Neuron (in vitro differentiated cells): ENCODE results near the gene SLC37A1.

Experiments
- H2AFZ ChIP-seq: one replicate; pipeline ENCODE4 v1.6.1; 2013; ENCODE audit warnings: low read depth, mild to moderate bottlenecking, inconsistent platforms, low read length, moderate library complexity
- H3K27me3 ChIP-seq: one replicate; pipeline ENCODE4 v1.6.1; 2013; ENCODE audit warnings: low read length; ENCODE audit not compliant: insufficient read depth
- H3K36me3 ChIP-seq: one replicate; pipeline ENCODE4 v1.6.1; 2013; ENCODE audit warnings: low read length; ENCODE audit not compliant: insufficient read depth
- H3K4me1 ChIP-seq: one replicate; pipeline ENCODE4 v1.6.1; 2013; ENCODE audit warnings: low read length; ENCODE audit not compliant: insufficient read depth
- H3K4me3 ChIP-seq: 2 replicates; pipeline ENCODE4 v1.5.1; 2013; ENCODE audit warnings: mild to moderate bottlenecking, low read length, moderate library complexity
- H3K9me3 ChIP-seq: one replicate; pipeline ENCODE4 v1.6.1; 2013; ENCODE audit warnings: low read length

Gene SLC37A1

DNA sequence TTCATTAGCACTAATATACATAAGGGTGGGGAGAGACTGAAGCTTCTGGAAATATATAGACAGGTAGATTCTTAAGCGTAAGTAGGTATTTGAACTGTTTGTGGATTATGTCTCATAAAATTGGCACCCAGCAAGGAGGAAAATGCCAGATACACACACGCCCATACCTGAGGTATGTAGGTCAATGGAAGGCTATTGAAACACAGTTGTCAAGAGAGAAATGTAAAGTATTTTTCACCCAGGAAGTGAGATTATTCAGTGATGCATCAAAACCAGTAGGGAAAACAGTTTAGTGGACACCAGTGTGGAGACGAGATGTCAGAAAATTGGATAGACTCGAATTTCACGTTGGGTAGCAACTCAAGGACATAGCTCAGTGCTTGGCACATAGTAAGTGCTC, 12.9 kb upstream of the SLC37A1 start:
- H3K27me3 ChIP-seq = peaks cover 5% of the 10 kb centered on the region
- H3K4me1 ChIP-seq = peaks cover 17% of the 10 kb centered on the region
- no peaks in the 10 kb centered on the region for H3K9me3 ChIP-seq
- no peak overlapping the region for H2AFZ ChIP-seq
- no peak overlapping the region for H3K4me3 ChIP-seq
- H3K36me3 ChIP-seq = no peaks in the 10 kb centered on the region

DNA sequence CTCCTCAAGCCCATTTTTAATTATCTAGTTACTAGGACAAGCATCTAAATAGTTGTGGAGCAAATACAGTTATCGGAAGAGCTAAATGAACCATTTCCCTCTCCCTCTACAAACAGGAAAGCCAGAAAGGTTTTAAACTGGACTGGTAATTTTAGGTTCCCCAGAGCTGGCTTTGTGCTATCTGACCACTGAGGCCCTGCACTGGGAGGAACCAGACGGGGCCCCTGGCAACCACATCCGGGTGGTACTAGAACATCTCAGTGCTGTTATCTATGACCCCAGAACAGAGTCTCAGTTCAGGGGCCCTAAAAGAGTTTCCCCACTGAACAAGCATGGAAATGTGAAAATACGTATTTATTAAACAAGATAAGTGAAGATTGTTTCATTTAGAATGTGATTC, 9.9 kb upstream of the SLC37A1 start:
- H2AFZ ChIP-seq = no peak overlapping the region
- peaks cover 11% of the 10 kb centered on the region for H3K27me3 ChIP-seq
- H3K4me1 ChIP-seq = peaks cover 7% of the 10 kb centered on the region
- no peaks in the 10 kb centered on the region for H3K36me3 ChIP-seq
- peaks cover 2% of the 10 kb centered on the region for H3K9me3 ChIP-seq
- H3K4me3 ChIP-seq = no peak overlapping the region

DNA sequence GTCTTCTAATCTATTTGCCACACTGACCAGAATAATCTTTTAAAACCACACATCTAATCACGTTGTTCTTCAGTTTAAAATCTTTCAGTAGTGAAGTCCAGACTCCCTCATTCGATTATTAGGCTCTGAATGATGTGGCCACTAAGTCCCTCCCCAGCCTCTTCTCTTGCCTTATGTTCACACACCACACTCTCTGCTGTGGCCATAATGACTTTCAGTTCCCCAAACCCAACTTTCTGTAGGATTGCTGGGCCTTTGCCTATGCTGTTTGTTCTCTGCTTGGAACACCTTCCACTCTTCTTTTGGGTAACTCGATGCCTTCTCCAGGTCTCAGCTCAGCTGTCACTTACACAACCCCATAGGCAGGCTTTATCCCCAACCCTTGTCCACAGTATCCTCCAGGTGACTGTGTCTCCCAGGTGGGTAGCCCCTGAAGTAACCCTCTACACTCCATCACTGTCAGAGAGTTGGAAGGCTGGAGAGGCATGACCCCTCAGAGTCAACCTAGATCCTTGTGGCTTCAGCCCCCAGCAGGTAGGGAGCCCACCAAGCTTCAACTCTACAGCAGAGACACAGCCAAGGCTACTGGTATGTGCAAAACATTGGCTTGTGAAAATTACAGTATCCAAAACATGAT, 8.4 kb upstream of the SLC37A1 start:
- H3K4me3 ChIP-seq = no peak overlapping the region
- H2AFZ ChIP-seq = no peak overlapping the region
- H3K36me3 ChIP-seq = no peaks in the 10 kb centered on the region
- peaks cover 2% of the 10 kb centered on the region for H3K9me3 ChIP-seq
- peaks cover 3% of the 10 kb centered on the region for H3K4me1 ChIP-seq
- peaks cover 17% of the 10 kb centered on the region for H3K27me3 ChIP-seq

DNA sequence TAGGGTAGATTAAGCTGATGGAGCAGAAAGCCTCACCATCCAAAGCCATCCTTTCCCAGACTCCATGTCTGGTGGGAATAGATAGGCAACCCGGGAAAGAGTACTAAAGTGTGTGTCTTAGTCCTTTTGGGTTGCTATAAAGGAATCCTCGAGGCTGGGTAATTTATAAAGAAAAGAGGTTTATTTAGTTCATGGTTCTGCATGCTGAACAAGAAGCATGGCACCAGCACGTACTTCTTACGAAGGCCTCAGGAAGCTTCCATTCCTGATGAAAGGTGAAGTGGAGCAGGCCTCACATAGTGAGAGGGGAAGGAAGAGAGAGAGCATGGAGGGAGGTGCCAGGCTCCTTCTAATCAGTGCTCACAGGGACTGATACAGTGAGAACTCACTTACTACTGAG, 6.2 kb upstream of the SLC37A1 start:
- H3K4me3 ChIP-seq = no peak overlapping the region
- H3K4me1 ChIP-seq = peaks cover 3% of the 10 kb centered on the region
- H2AFZ ChIP-seq = no peak overlapping the region
- peaks cover 4% of the 10 kb centered on the region for H3K9me3 ChIP-seq
- no peaks in the 10 kb centered on the region for H3K36me3 ChIP-seq
- H3K27me3 ChIP-seq = peaks cover 26% of the 10 kb centered on the region

DNA sequence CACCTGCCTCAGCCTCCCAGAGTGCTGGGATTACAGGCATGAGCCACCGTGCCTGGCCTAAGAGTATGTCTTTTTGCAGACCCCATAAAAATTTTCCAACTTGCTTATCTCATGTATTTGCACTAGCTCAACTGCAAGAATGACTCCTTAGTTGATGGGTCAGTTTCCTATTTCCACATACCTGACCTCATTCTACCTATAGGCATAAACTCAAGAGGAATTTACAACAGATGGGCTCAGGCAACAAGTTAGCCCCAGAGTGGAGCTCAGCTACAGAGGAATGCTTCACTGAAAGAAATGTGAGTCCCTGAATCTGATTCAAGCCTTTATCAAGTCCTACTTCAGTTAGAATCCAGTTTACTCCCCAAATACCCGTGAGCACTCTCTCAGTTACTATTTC, 5.3 kb upstream of the SLC37A1 start:
- Histone ChIP-seq H3K9me3 (peaks cover 4% of the 10 kb centered on the region), H2AFZ (no peak overlapping the region), H3K4me3 (no peak overlapping the region), H3K4me1 (peaks cover 5% of the 10 kb centered on the region), H3K27me3 (peaks cover 35% of the 10 kb centered on the region), H3K36me3 (no peaks in the 10 kb centered on the region)

DNA sequence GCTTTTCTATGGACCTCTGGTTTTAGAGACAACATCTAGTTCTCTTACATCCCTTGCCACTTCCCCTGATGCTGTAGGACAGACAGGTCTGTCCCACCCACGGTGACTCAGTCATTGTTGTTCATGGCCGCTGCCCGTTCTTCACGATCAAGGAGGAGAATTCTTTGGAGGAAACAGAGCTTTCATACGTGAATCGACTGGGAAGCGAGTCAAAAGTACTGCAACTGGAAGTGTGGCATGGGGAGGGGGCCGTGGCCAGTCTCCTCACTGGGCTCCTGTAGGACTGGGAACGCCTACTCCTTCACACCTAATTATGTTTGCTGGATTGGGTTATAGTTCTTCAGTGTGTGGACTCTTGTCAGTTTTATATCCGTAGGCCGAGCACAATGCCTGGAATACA, 4.4 kb upstream of the SLC37A1 start:
- Histone ChIP-seq H3K4me3 (no peak overlapping the region), H3K27me3 (peaks cover 40% of the 10 kb centered on the region), H3K36me3 (no peaks in the 10 kb centered on the region), H2AFZ (no peak overlapping the region), H3K4me1 (peaks cover 9% of the 10 kb centered on the region), H3K9me3 (peaks cover 4% of the 10 kb centered on the region)

DNA sequence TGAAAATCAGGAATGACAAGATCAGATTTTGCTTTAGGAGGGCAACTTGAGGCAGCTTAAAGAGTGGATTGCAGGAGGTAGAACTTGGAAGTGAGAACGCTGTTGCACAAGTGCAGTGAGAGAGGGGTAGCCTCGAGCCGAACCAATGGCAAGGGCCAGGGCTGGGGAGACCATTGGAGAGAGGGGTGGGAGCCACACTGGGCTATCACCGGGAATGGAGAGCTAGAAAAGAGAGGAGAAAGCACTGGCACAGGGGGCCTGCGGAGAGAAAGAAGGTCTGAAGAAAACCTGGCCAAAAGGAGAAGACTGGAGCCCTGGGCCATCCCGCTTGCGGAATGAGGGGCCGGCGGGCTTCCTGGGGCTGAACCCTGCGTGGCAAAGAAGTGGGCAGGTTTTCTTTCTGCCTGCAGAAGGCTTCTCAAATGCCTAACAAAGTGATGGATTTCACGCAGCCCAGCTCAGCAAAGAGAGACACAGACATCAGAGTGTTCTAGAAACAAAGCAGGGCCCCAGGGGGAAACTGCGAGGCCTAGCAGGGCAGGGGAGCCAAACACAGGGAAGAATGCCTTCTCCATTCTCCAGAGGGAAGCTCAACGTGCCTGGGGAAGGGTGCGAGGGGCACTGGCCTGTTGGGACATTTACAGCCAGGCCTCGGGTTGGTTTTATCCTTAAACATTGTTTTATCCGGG, 1.2 kb upstream of the SLC37A1 start:
- Histone ChIP-seq H3K4me3 (no peak overlapping the region), H3K9me3 (peaks cover 3% of the 10 kb centered on the region), H3K27me3 (peaks cover 62% of the 10 kb centered on the region), H3K36me3 (no peaks in the 10 kb centered on the region), H3K4me1 (peaks cover 17% of the 10 kb centered on the region), H2AFZ (no peak overlapping the region)

DNA sequence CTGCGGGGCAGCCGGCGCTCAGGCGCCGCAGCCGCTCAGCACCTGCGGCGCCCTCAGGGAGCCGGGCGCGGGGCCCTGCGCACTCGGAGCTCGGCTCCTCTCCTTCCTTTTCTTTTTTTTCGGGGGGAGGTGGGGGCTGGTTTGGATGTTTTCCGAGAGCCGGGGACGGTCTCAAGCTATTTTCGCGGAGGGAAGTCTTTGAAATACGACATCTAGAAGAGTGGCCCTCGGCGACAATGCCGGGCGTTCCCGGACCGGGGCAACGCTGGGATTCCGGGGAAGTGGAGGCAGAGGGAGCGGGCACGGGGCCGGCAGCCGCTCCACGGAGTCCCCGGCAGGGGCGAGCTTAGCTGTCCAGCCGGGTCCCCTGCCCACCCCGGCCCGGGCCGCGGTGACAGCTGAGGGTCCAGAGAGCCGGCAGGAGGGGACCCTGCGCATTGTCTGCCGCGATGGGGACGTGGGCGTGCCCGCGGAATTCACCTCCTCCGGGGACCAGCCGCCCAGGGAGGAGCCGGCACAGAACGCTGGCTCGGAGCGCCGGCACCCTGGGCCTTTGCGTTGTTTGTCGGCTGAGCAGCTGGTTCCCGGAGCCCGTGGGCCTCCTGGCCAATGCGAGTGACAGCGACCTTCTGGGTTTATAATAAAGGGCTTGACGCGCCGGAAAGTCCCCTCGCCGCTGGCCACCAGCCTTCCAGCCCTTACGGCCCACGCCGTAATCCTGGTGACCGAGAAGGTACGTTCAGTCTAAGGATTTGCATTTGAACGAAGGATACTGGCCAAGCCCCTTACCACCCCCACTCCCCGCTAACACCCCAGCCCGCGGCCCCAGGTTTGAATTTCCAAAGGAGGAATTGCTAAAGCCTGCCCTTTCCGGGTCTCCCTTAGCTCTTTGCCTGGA, 582 bp downstream of the SLC37A1 start:
- Histone ChIP-seq H3K36me3 (no peaks in the 10 kb centered on the region), H2AFZ (peak overlapping the region; percentile 60), H3K27me3 (peaks cover 66% of the 10 kb centered on the region), H3K4me3 (peak overlapping the region; percentile 37), H3K4me1 (peaks cover 15% of the 10 kb centered on the region), H3K9me3 (peaks cover 3% of the 10 kb centered on the region)

DNA sequence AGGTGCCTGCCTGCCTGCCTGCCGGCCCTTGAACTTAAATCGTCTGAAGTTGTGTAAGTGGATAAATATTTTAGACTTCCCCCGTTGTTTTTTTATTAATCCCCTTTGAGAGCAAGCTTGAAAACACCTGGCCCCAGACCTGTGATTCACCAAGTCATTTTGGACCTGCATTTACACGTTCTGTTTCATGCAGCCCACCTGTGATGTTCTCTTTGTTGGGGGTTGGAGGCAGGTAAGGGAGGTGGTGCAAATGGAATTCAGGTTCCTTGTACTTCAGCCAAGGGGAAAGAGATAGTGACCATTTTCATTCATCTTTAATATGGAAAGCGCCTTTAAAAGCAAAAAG, 1.2 kb downstream of the SLC37A1 start:
- Histone ChIP-seq H3K4me3 (no peak overlapping the region), H3K36me3 (no peaks in the 10 kb centered on the region), H3K9me3 (peaks cover 3% of the 10 kb centered on the region), H3K4me1 (peaks cover 15% of the 10 kb centered on the region), H2AFZ (no peak overlapping the region), H3K27me3 (peaks cover 70% of the 10 kb centered on the region)

DNA sequence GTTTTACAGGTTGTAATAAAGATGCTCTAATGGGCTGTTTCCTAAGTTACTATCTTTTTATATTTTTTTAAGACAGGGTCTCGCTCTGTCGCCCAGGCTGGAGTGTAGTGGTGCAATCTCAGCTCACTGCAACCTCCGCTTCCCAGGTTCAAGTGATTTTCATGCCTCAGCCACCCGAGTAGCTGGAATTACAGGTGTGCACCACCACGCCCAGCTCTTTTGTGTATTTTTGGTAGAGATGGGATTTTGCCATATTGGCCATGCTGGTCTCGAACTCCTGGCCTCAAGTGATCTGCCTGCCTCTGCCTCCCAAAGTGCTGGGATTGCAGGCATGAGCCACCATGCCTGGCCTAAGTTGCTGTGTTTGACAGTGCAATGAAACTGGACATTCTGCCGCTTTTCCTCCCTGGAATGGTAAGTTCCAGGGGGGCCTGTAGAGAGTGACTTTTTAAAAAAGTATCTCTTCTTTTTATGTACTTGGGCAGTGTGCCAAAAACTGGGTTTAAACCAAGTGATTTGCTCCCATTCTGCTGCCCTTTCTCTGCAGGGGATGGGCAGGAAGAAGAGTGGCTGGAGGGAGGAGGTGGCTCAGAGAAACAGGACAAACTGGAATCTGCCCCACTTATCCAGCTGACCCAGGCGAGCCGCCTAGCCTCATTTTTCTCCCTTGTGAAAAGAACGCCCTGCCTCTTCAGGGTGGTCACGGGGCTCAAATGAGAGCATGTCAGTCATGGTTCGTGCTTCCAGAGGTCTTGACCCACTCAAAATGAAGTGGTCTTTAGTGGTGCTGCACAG, 2.3 kb downstream of the SLC37A1 start:
- Histone ChIP-seq H3K4me1 (peaks cover 15% of the 10 kb centered on the region), H3K36me3 (no peaks in the 10 kb centered on the region), H3K27me3 (peaks cover 75% of the 10 kb centered on the region), H3K4me3 (no peak overlapping the region), H2AFZ (no peak overlapping the region), H3K9me3 (peaks cover 3% of the 10 kb centered on the region)

DNA sequence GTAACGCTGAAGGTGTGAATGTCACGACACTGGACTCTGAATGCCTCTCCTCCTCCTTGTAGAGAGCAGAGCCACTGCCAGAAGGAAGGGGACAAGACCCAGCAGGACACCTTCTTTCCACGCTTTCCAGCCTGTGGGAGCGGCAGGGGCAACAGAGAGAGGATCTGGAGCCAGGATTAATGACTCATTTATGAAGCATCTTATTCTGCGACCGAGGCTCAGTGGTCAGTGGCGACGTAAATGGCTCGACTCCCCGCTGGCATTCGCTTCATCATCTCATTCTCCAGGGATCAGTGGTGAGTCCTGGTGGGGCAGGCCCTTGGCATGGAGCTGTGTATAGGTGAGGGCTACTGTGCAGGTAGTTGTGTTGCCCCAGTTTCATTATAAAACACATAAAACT, 4.6 kb downstream of the SLC37A1 start:
- peaks cover 57% of the 10 kb centered on the region for H3K27me3 ChIP-seq
- H3K4me1 ChIP-seq = peaks cover 13% of the 10 kb centered on the region
- no peaks in the 10 kb centered on the region for H3K36me3 ChIP-seq
- H2AFZ ChIP-seq = no peak overlapping the region
- H3K4me3 ChIP-seq = no peak overlapping the region
- no peaks in the 10 kb centered on the region for H3K9me3 ChIP-seq

DNA sequence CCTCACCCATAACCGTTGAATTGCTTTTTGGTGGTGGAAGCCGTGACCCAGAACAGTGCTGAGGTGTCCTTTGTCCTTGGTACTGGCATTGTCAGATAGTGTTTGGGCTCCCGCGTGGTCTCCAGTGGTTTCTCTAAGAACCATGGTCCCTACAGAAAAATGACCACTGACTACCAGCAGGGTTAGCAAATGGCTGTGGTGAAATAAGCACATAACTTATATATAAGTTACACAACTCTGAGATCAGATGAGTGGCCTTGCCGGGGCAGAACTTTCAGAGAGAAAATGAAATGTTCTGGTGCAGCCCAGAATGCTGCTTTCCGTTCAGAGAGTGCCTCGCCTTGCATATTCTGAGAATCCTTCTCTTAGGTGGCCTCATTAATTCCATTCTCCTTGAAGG, 5.0 kb downstream of the SLC37A1 start:
- no peaks in the 10 kb centered on the region for H3K9me3 ChIP-seq
- H2AFZ ChIP-seq = no peak overlapping the region
- H3K4me1 ChIP-seq = peaks cover 17% of the 10 kb centered on the region
- H3K36me3 ChIP-seq = no peaks in the 10 kb centered on the region
- peaks cover 54% of the 10 kb centered on the region for H3K27me3 ChIP-seq
- no peak overlapping the region for H3K4me3 ChIP-seq
